HG03025 (cell line): Measurements from ENCODE around the gene MAPK4.
"Not testable (repeated sequence)": the region's sequence is repeated elsewhere in the genome, so short reads cannot be mapped to it uniquely, and the experiment has no call there.

Experiments
- ATAC-seq: cut with Tn5 transposase; IDR thresholded peaks from one replicate; pipeline ENCODE4 v1.9.1; 2021; ENCODE audit warnings: mild to moderate bottlenecking, moderate library complexity; ENCODE audit not compliant: unreplicated experiment, low FRiP score

MAPK4 gene

DNA sequence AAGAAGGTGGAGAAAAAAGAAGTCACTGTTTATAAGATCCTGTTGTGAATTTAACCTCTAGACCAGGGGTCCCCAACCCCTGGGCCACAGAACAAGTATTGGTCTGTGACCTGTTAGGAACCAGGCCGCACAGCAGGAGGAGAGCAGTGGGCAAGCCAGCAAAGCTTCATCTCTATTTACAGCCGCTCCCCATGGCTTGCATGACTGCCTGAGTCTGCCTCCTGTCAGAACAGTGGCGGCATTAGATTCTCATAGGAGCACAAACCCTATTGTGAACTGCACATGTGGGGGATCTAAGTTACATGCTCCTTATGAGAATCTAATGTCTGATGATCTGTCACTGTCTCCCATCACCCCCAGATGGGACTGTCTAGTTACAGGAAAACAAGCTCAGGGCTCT, 13.3 kb downstream of the MAPK4 start:
- not testable (repeated sequence) for ATAC-seq

DNA sequence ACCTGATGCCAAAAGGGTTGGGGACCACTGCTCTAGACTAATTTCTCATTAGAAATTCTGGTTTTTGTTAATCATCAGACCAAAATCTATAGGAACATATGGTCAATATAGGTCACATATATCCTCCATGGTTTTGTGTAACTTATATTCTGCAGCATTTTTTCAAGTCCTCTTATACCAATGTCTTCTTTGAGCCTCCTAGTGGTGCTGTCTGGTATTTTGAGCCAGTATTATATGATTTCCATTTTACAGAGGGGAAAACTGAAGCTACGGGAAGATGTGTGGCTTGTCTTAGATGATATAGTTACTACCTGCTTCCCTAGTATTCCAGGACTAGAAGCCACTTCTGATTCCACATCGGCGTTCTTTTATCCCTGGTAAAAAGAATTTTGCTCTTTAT, 13.8 kb downstream of the MAPK4 start:
- no peak for ATAC-seq

DNA sequence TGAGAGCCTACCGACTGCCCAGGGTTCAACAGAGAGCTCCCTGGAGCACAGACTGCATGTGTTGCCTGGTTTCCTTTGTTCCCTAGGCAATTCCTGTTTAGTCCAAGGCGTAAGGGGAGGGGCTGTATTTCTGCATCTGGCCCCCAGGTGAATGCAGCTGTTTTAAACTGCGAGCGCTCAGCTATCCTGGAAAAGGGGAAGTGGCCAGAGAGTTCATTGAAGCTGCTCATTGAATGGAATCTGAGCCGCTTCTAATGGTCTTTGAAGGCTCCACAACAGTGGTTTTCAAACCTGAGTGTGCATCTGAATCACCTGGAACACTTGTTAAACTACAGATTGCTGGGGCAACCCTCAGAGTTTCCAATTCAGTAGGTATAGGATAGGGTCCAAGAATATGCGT, 18.1 kb downstream of the MAPK4 start:
- ATAC-seq: no peak

- ATAC-seq: no peak
These were observed 18.8 kb downstream of the MAPK4 start for GRCh38 chr18:50578651-50579050.

- no peak for ATAC-seq
These were observed 19.3 kb downstream of the MAPK4 start for GRCh38 chr18:50579061-50579774.

DNA sequence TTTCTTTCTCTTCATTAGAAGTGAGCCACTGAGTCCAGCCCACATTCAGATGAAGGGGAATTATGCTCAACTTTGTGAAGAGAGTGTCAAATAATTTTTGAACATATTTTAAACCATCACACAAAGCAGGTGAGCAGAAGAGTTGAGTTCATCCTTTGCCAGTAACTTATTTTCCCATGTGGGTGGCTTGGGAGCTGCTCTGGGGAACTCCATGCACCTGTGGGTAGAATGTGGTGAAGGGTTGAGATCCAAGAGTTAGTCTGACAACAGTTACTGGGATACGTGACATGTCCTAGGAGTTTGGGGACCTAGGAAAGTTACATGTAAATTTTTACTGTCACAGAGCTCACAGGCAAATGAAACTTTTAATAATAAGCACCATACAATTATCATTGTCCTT, 21.6 kb downstream of the MAPK4 start:
- no peak for ATAC-seq

GRCh38 chr18:50582500-50582899, 22.6 kb downstream of the MAPK4 start:
- no peak for ATAC-seq

DNA sequence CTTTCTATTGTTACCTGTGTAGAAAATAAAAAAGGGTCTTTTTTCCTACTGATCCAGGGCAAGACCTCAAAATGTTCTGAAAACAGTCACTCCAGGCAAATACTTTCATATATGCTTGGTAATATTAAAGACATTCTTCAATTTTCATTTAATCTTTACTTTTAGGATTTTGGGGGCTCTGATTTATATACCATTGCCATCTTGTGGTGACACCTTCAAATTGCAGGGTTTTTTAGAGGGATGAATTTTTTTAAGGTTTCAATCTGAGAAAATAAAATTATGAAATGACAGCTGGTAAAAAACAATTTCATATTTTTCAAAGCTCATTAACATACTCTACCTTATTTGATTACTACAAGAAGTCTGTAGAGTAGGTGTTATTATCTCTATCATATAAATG, 26.8 kb downstream of the MAPK4 start:
- no peak for ATAC-seq

DNA sequence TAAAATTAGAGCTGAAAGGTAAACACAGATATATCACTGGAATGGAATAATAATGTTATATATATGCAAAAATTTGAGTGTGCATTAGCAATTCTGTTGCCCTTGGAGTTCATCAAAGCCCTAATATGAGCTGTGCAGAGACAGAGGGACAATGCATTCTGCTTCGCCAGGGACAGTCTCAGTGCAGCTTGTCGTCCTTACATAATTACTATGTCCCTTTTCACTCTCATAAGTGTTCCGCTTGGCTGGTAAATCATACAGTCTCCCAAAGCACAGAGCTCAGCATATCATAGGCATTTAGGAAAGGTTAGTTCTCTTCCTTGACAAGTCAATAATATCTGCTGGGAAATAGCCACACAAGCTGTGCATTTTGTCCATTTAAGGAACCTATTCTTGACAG, 30.7 kb downstream of the MAPK4 start:
- no peak for ATAC-seq

- no peak for ATAC-seq
These were observed 34.1 kb downstream of the MAPK4 start for GRCh38 chr18:50594012-50594411.

GRCh38 chr18:50594942-50595341, 35.1 kb downstream of the MAPK4 start:
- no peak for ATAC-seq

DNA sequence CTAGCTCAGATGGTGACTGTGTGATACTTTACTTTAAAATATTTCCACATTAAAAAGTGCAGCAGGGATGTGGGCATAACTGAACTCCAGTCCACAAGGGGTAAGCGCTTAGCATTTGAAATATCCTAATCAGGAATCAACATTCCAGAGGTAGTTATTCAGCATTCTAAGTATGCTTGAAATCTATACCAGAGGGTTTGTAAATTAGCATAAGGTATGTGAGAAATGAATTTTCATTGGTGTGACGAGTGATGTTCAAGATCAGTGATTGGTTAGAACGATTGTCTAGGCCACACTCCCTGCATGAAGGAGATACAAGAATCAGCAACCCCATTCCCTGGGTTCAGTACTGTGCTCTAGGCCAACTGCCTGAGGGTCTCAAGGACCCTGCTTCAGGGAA, 42.6 kb downstream of the MAPK4 start:
- ATAC-seq: no peak

DNA sequence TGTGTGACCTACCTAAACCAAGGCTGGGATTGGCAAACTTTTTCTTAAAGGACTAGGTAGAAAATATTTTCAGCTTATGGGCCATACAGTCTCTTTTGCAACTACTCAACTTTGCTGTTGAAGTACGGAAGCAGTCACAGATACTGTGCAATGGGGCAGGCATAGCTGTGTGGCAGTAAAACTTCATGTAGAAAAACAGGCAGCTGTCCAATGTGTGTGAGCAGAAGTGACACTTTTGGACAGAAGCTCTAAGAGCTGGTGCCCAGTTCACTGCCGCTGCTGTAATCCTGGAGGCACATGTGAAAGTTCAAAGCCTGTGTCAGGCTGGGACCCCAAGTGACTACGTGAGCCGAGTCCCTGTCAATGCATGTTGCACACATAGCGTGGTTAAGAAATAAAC, 46.7 kb downstream of the MAPK4 start:
- no peak for ATAC-seq

GRCh38 chr18:50607378-50607926, 47.6 kb downstream of the MAPK4 start:
- ATAC-seq: no peak

- not testable (repeated sequence) for ATAC-seq
These were observed 49.3 kb downstream of the MAPK4 start for GRCh38 chr18:50609171-50609570.

DNA sequence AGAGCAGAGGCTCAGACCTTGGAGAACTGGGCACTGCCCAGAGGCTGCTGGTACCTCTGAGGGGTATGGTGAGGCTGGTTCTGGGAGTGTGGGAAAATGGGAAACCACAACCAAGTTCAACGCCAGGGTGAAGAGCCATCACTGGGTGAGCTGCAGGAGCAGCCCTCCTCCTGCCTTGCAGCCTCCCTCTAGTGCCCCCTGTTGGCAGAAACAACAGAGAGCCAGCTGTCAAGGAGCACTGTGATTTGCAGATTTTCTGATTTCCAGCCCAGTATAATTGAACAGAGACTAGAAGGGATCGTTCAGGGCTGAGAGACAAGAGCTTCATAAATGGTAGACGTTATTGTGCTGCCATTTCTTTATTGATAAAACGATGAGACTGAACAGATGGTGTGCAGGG, 50.5 kb downstream of the MAPK4 start:
- ATAC-seq: no peak

- no peak for ATAC-seq
These were observed 51.6 kb downstream of the MAPK4 start for GRCh38 chr18:50611529-50611941.

GRCh38 chr18:50614838-50615237, 55.0 kb downstream of the MAPK4 start:
- ATAC-seq: no peak

GRCh38 chr18:50616484-50617048, 56.7 kb downstream of the MAPK4 start:
- no peak for ATAC-seq

DNA sequence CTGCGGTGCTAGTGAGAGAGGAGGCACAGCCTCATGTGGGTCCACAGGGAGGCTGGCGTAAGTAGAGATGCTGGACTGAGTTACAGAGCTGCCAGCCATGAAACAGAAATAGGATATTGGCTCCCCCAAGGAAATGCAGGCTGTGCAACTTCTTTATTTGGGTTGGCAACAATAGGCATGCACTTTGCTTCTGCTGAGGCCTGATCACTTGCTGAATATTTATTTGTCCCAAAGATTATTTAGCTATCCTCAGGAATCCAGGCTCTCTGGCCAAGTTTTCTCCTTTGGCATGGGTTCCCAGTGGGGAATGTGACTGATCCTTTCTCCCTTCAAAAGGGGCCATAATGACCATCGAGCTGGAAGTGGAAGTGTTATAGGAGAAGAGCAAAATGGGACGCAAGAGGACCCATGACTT, 60.0 kb downstream of the MAPK4 start:
- ATAC-seq: no peak

DNA sequence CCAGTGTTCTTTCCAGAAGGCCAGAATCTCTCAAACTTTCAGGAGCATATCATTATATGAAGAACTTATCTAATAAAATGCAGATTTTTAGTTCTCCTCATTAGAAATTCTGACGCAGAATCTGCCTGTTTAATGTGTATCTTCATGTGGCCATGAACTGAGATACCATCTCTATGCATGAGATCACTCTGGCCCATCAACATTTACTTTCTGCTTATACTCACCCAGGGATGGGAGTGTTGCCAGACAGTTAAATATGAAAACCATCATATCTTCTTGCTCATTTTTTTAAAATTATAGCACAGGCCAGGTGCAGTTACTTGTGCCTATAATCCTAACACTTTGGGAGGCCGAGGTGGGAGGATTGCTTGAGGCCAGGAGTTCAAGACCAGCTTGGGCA, 60.4 kb downstream of the MAPK4 start:
- ATAC-seq: no peak

- no peak for ATAC-seq
These were observed 61.5 kb downstream of the MAPK4 start for GRCh38 chr18:50621366-50621765.
